Prostate gland (tissue), 2 donors: ENCODE measurements around the gene EEF1B2.

Experiments
- POLR2A ChIP-seq: fragments of 450-650 bp; IDR thresholded peaks from one replicate; pipeline ENCODE4 v1.6.1; 2016; ENCODE audit warnings: antibody characterized with exemption, mild to moderate bottlenecking
- POLR2AphosphoS5 ChIP-seq: sonication (generic); formaldehyde crosslinking; IDR thresholded peaks from one replicate; pipeline ENCODE4 v1.6.1; 2017; ENCODE audit warnings: antibody characterized with exemption
- TF ChIP-seq, protein P1 (sequence below), 4 experiments: fragments of 200-600 bp in 2 of 4; fragments of 450-650 bp in 2 of 4; sonication (generic) in 2 of 4; IDR thresholded peaks; 1 replicate in 3 of 4; 2 replicates in 1 of 4; pipeline ENCODE4 v1.5.1; 2016 to 2019; ENCODE audit warnings: antibody characterized with exemption in 4 of 4, mild to moderate bottlenecking in 2 of 4, moderate library complexity in 2 of 4

DNA sequence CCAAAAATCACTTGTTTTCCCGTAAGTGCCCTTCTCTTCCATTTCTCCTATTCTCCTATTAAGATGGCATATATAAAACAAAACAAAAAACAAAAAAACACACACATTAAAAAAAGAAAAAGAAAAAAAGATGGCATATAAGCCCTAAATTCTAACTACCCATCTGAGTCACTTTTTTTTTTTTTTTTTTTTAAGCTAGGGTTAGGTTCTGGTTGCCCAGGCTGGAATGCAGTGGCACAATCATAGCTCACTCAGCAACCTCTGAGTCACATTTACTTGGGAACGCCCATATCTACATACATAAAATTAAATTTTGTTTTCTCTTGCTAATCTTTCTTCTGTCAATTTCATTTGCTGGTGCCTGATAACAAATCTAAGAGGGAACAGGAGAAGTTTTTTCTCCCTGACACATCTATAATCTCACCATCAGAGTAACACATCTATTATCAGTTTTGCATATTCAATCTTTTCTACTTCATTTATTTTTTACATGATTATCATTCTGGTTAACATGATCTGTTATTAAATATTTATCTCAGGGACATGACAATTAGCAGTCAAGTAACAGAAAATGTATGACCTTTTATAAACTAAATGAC lies 52.1 kb downstream of the EEF1B2 start:
- TF ChIP-seq, protein P1, sequence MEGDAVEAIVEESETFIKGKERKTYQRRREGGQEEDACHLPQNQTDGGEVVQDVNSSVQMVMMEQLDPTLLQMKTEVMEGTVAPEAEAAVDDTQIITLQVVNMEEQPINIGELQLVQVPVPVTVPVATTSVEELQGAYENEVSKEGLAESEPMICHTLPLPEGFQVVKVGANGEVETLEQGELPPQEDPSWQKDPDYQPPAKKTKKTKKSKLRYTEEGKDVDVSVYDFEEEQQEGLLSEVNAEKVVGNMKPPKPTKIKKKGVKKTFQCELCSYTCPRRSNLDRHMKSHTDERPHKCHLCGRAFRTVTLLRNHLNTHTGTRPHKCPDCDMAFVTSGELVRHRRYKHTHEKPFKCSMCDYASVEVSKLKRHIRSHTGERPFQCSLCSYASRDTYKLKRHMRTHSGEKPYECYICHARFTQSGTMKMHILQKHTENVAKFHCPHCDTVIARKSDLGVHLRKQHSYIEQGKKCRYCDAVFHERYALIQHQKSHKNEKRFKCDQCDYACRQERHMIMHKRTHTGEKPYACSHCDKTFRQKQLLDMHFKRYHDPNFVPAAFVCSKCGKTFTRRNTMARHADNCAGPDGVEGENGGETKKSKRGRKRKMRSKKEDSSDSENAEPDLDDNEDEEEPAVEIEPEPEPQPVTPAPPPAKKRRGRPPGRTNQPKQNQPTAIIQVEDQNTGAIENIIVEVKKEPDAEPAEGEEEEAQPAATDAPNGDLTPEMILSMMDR (IDR thresholded peaks at IDR 0.05): no peak
- TF ChIP-seq POLR2A: no peak
- TF ChIP-seq POLR2AphosphoS5: no peak
